Smooth muscle cell (in vitro differentiated cells): ENCODE data around the gene AK8. TPM values are rescaled to one million over a fixed set of nuclear protein-coding genes. Genes with fewer than 3 reads are reported as not detected.

Experiments
- DNase-seq: peaks from one replicate; lab custom pipeline; 2025; ENCODE audit not compliant: unreplicated experiment; lab: John Stamatoyannopoulos, UW
- H2AFZ ChIP-seq: fragments of 200-600 bp; sonication (generic); 2 replicates; pipeline ENCODE4 v1.6.0; 2016; ENCODE audit warnings: antibody characterized with exemption, low read depth, mild to moderate bottlenecking
- H3F3A ChIP-seq: fragments of 200-600 bp; sonication (generic); 2 replicates; pipeline ENCODE4 v1.6.0; 2017; ENCODE audit warnings: antibody characterized with exemption, low read depth
- H3K27ac ChIP-seq: fragments of 200-600 bp; sonication (generic); 2 replicates; pipeline ENCODE4 v1.5.1; 2016; ENCODE audit warnings: low read depth, mild to moderate bottlenecking
- H3K27me3 ChIP-seq: fragments of 200-600 bp; sonication (generic); 2 replicates; pipeline ENCODE4 v1.6.1; 2016; ENCODE audit warnings: low read depth, mild to moderate bottlenecking
- H3K36me3 ChIP-seq: fragments of 200-600 bp; sonication (generic); 2 replicates; pipeline ENCODE4 v1.5.1; 2016; ENCODE audit warnings: low read depth
- H3K4me1 ChIP-seq: fragments of 200-600 bp; sonication (generic); 2 replicates; pipeline ENCODE4 v1.5.1; 2016; ENCODE audit warnings: low read depth
- H3K4me2 ChIP-seq: fragments of 200-600 bp; sonication (generic); 2 replicates; pipeline ENCODE4 v1.6.0; 2016; ENCODE audit warnings: mild to moderate bottlenecking
- H3K4me3 ChIP-seq: fragments of 200-600 bp; sonication (generic); 2 replicates; pipeline ENCODE4 v1.5.1; 2016; ENCODE audit warnings: mild to moderate bottlenecking
- H3K79me2 ChIP-seq: fragments of 200-600 bp; sonication (generic); 2 replicates; pipeline ENCODE4 v1.6.0; 2016; ENCODE audit warnings: low read depth, mild to moderate bottlenecking
- H3K9ac ChIP-seq: fragments of 200-600 bp; sonication (generic); 2 replicates; pipeline ENCODE4 v1.6.0; 2016; ENCODE audit warnings: low read depth
- H3K9me3 ChIP-seq: fragments of 200-600 bp; sonication (generic); replicated peaks from 2 replicates; pipeline ENCODE4 v1.5.1; 2016; ENCODE audit warnings: low read depth
- H4K20me1 ChIP-seq: fragments of 200-600 bp; sonication (generic); 2 replicates; pipeline ENCODE4 v1.6.0; 2016; ENCODE audit warnings: low read depth
- CTCF ChIP-seq: fragments of 200-600 bp; sonication (generic); IDR thresholded peaks from 2 replicates; pipeline ENCODE4 v1.5.1; 2017; ENCODE audit warnings: borderline replicate concordance, mild to moderate bottlenecking, antibody characterized with exemption; ENCODE audit not compliant: insufficient read depth, poor library complexity, severe bottlenecking
- WGBS: methylation state at CpG from one replicate; pipeline ENCODE4 v1.1.7; 2016; ENCODE audit warnings: low lambda C conversion rate; 5-methylcytosine and 5-hydroxymethylcytosine counted together
- polyA plus RNA-seq: library from polyadenylated mRNA; unstranded; fragments of >200 nt; fragmentation: Nextera tagmentation; extraction: Ambion mirVana; gene quantifications from 2 replicates; pipeline ENCODE4 v1.2.1, GENCODE V29; 2016
- total RNA-seq: library from RNA; depleted of rRNA; stranded (reverse); fragments of >200 nt; gene quantifications from 2 replicates; pipeline ENCODE4 v1.2.3, GENCODE V29; 2014

AK8 gene
- total and polyA plus RNA-seq, 2 experiments from 2014 or later: 0.67 to 1.4 TPM

DNA sequence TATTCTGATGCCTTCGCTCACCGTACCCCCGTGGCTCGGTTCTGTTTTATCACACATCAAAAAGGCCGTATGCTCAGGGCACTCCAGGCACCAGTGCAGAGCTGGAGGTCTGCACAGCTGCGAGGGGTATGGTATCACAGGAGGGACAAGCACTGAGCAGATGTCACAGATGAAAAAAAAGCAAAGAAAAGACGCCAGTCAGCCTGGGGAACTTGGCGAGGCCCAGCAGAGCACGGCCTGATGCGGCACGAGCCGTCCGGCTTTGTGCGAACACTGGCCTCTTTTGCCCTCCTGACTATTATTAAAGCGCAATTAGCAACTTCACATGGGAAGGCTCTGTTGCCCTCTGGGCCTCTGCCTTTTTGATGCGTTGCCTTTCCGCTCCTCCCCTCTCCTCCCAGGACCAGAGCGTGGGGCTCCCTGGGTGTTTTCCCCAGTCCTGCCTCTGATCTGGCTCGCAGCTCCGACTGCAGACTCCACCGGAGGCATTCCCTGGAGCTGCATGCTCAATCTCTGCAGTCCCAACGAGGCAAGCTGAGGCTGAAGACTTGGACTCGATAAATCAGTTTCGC, 44.4 kb downstream of the AK8 start:
- no peak for TF ChIP-seq CTCF
- no peaks in the 10 kb centered on the region for H3K4me1 ChIP-seq
- H3K36me3 ChIP-seq: no peaks in the 10 kb centered on the region
- no peak overlapping the region for H3K9ac ChIP-seq
- no peaks in the 10 kb centered on the region for H3K27me3 ChIP-seq
- H3K9me3 ChIP-seq: no peaks in the 10 kb centered on the region
- no peak for DNase-seq
- 89% methylated on average over 24 of the region's 24 CpGs for WGBS
- no peak overlapping the region for H3K27ac ChIP-seq
- no peaks in the 10 kb centered on the region for H3K79me2 ChIP-seq
- no peak overlapping the region for H3K4me2 ChIP-seq
- H3F3A ChIP-seq: no peaks in the 10 kb centered on the region
- H4K20me1 ChIP-seq: no peaks in the 10 kb centered on the region
- no peak overlapping the region for H3K4me3 ChIP-seq
- H2AFZ ChIP-seq: no peak overlapping the region

DNA sequence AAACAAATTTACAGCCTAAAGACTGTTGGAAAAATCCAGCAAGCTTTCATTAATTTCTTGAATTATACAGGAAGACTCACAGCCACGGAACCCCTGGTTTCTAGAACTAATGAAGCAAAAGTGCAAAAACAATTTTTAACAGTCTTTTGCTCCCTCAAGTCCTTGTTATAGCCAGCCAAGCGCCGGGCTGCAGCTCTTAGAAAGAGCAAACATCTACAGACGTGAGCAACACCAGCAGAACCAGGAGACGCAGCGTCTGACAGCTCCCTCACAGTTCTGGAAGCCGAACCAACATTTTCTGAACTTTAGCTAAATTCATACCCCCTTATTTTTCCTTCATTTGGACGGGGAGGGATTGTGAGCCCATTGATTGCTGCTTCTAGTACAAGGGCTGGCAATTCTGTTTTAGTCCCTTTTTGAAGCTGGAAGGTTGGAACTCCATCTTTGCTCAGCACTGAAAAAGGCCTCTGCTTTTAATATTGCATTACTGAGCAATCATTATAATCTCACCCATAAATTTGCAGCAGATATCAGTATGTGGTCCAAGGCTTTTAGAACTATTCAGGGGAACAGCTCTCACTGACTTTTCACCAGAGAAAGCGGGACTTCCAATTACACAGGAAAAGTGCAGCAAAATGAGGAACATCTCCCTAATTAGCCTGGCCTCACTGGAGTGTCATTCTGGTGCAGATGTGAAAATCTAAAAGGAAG, 45.8 kb downstream of the AK8 start:
- no peaks in the 10 kb centered on the region for H3F3A ChIP-seq
- no peak overlapping the region for H3K4me2 ChIP-seq
- TF ChIP-seq CTCF: no peak
- H4K20me1 ChIP-seq: no peaks in the 10 kb centered on the region
- no peaks in the 10 kb centered on the region for H3K79me2 ChIP-seq
- H3K4me1 ChIP-seq: no peaks in the 10 kb centered on the region
- WGBS: 85% methylated on average over 9 of the region's 9 CpGs
- no peaks in the 10 kb centered on the region for H3K36me3 ChIP-seq
- no peak overlapping the region for H3K4me3 ChIP-seq
- H3K9ac ChIP-seq: no peak overlapping the region
- DNase-seq: no peak
- no peak overlapping the region for H2AFZ ChIP-seq
- H3K27me3 ChIP-seq: no peaks in the 10 kb centered on the region
- H3K27ac ChIP-seq: no peak overlapping the region
- H3K9me3 ChIP-seq: no peaks in the 10 kb centered on the region

GRCh38 chr9:132828201-132828770, 49.8 kb downstream of the AK8 start:
- no peak for TF ChIP-seq CTCF
- Histone ChIP-seq H2AFZ (no peak overlapping the region), H3K27ac (no peak overlapping the region), H3K4me1 (no peaks in the 10 kb centered on the region), H4K20me1 (no peaks in the 10 kb centered on the region), H3K36me3 (no peaks in the 10 kb centered on the region), H3K9me3 (no peaks in the 10 kb centered on the region), H3K4me2 (no peak overlapping the region), H3K27me3 (peaks cover 6% of the 10 kb centered on the region), H3F3A (no peaks in the 10 kb centered on the region), H3K9ac (no peak overlapping the region), H3K79me2 (no peaks in the 10 kb centered on the region), H3K4me3 (no peak overlapping the region)
- DNase-seq: no peak
- WGBS: 89% methylated on average over 16 of the region's 16 CpGs
